HepG2 (cell line): Measurements from ENCODE around the gene PRMT5. TPM values are rescaled to one million over a fixed set of nuclear protein-coding genes. Genes with fewer than 3 reads are reported as not detected.

Experiments used
- ARNT ChIP-seq: fragments of 450-650 bp; IDR thresholded peaks from 2 replicates; pipeline ENCODE4 v1.6.1; 2017
- CENPX ChIP-seq: sonication (generic); formaldehyde crosslinking; IDR thresholded peaks from 2 replicates; pipeline ENCODE4 v1.9.0; 2021; ENCODE audit warnings: mild to moderate bottlenecking, missing genetic modification reagents, moderate library complexity
- ETV6 ChIP-seq: sonication (generic); formaldehyde crosslinking; conservative IDR thresholded peaks from 2 replicates; pipeline ENCODE4 v1.4.0; 2020; ENCODE audit warnings: missing genetic modification reagents
- HNF4A ChIP-seq: sonication (generic); formaldehyde crosslinking; IDR thresholded peaks from 2 replicates; pipeline ENCODE4 v1.4.0; 2020; ENCODE audit warnings: missing genetic modification reagents
- JUND ChIP-seq: sonication (generic); formaldehyde crosslinking; IDR thresholded peaks from 2 replicates; pipeline ENCODE4 v1.8.0; 2022; ENCODE audit warnings: mild to moderate bottlenecking, missing genetic modification reagents
- NFE2L2 ChIP-seq: fragments of 150-350 bp; IDR thresholded peaks from 2 replicates; pipeline ENCODE4 v1.6.1; 2014; ENCODE audit warnings: low read length
- NFKB2 ChIP-seq: sonication (generic); formaldehyde crosslinking; IDR thresholded peaks from 2 replicates; pipeline ENCODE4 v1.4.0; 2020; ENCODE audit warnings: missing genetic modification reagents, borderline replicate concordance
- NFYC ChIP-seq: IDR thresholded peaks from 2 replicates; pipeline ENCODE4 v1.6.1; 2016; ENCODE audit warnings: missing genetic modification reagents, missing compliant biosample characterization
- NR3C1 ChIP-seq: sonication (generic); formaldehyde crosslinking; IDR thresholded peaks from 2 replicates; pipeline ENCODE4 v1.4.0; 2020; ENCODE audit warnings: missing genetic modification reagents
- TOE1 ChIP-seq: sonication (generic); formaldehyde crosslinking; IDR thresholded peaks from 2 replicates; pipeline ENCODE4 v1.4.0; 2020; ENCODE audit warnings: mild to moderate bottlenecking, missing genetic modification reagents
- ZFP90 ChIP-seq: sonication (generic); formaldehyde crosslinking; IDR thresholded peaks from 2 replicates; pipeline ENCODE4 v1.8.0; 2022; ENCODE audit warnings: missing genetic modification reagents, mild to moderate bottlenecking, inconsistent platforms, borderline replicate concordance
- ZFY ChIP-seq: sonication (generic); formaldehyde crosslinking; IDR thresholded peaks from 2 replicates; pipeline ENCODE4 v1.4.0; 2020; ENCODE audit warnings: missing genetic modification reagents
- ZNF235 ChIP-seq: sonication (generic); formaldehyde crosslinking; IDR thresholded peaks from 2 replicates; pipeline ENCODE4 v1.8.1; 2023; ENCODE audit warnings: mild to moderate bottlenecking, missing genetic modification reagents, borderline replicate concordance
- ZNF30 ChIP-seq: sonication (generic); formaldehyde crosslinking; IDR thresholded peaks from 2 replicates; pipeline ENCODE4 v1.5.0; 2020; ENCODE audit warnings: mild to moderate bottlenecking, missing genetic modification reagents
- ZNF33A ChIP-seq: sonication (generic); formaldehyde crosslinking; IDR thresholded peaks from 2 replicates; pipeline ENCODE4 v1.5.1; 2020; ENCODE audit warnings: missing genetic modification reagents, mild to moderate bottlenecking, moderate library complexity, borderline replicate concordance
- ZNF34 ChIP-seq: sonication (generic); formaldehyde crosslinking; IDR thresholded peaks from 2 replicates; pipeline ENCODE4 v1.4.0; 2020; ENCODE audit warnings: mild to moderate bottlenecking, missing genetic modification reagents, borderline replicate concordance
- ZNF343 ChIP-seq: sonication (generic); formaldehyde crosslinking; IDR thresholded peaks from 2 replicates; pipeline ENCODE4 v1.4.0; 2020; ENCODE audit warnings: mild to moderate bottlenecking, missing genetic modification reagents
- ZNF549 ChIP-seq: sonication (generic); formaldehyde crosslinking; IDR thresholded peaks from 2 replicates; pipeline ENCODE4 v1.5.0; 2020; ENCODE audit warnings: missing genetic modification reagents
- ZNF615 ChIP-seq: sonication (generic); formaldehyde crosslinking; IDR thresholded peaks from 2 replicates; pipeline ENCODE4 v1.5.0; 2020; ENCODE audit warnings: mild to moderate bottlenecking, missing genetic modification reagents, borderline replicate concordance
- ZNF704 ChIP-seq: sonication (generic); formaldehyde crosslinking; IDR thresholded peaks from 2 replicates; pipeline ENCODE4 v1.8.1; 2023; ENCODE audit warnings: mild to moderate bottlenecking, inconsistent platforms, moderate library complexity, missing genetic modification reagents, borderline replicate concordance
- ZNF784 ChIP-seq: sonication (generic); formaldehyde crosslinking; IDR thresholded peaks from 2 replicates; pipeline ENCODE4 v1.5.1; 2020; ENCODE audit warnings: missing genetic modification reagents, mild to moderate bottlenecking, borderline replicate concordance
- ZNF800 ChIP-seq: sonication (generic); formaldehyde crosslinking; IDR thresholded peaks from 2 replicates; pipeline ENCODE4 v1.4.0; 2020; ENCODE audit warnings: missing genetic modification reagents
- polyA plus RNA-seq, 8 experiments: library from polyadenylated mRNA; depleted of rRNA in 3 of 8; stranded (reverse) in 7 of 8; unstranded in 1 of 8; fragments of >200 nt; fragmentation: Illumina TruSeq in 4 of 8; extraction: Trizol in 4 of 8; gene quantifications; 2 replicates each; pipeline versions ENCODE4 v1.2.1 to v1.2.3, GENCODE V29; 2011 to 2016; ENCODE audit warnings: low read depth in 4 of 8, missing spikeins in 1 of 8, mixed read lengths in 1 of 8; ENCODE audit not compliant: insufficient read depth in 1 of 8
- total RNA-seq, 5 experiments: library from RNA; depleted of rRNA; stranded (reverse); fragments of >200 nt; fragmentation: Illumina TruSeq; extraction: Trizol; gene quantifications; 2 replicates each; pipeline ENCODE4 v1.2.3, GENCODE V29; 2016; ENCODE audit warnings: low read depth in 1 of 5
- TF ChIP-seq, protein P1 (sequence below): sonication (generic); formaldehyde crosslinking; IDR thresholded peaks from 2 replicates; pipeline ENCODE4 v1.5.0; 2020; ENCODE audit warnings: mild to moderate bottlenecking, missing genetic modification reagents, borderline replicate concordance

PRMT5 gene
- total and polyA plus RNA-seq, 2 of the 13 experiments (the other 11 are each of a cell fraction or from before 2014, with no cell fraction given) = 210 to 354 TPM

GRCh38 chr14:22977684-22978486 lies 48.7 kb upstream of the PRMT5 start (continued):
- 0 out of 2 replicates have a peak, but pooled peaks have one; percentile 24 for TF ChIP-seq ZNF704
- peak; percentile 65; the same call in 1 of the 2 replicates for TF ChIP-seq ZNF343 (CRISPR knock-in tag)
- no peak for TF ChIP-seq ZNF800 (CRISPR knock-in tag)
- TF ChIP-seq ZNF784 (CRISPR knock-in tag) = peak; percentile 78; the same call in 1 of the 2 replicates
- TF ChIP-seq HNF4A (CRISPR knock-in tag) = no peak
- TF ChIP-seq ARNT = no peak
- no peak for TF ChIP-seq NR3C1 (CRISPR knock-in tag)
- TF ChIP-seq ZNF30 (CRISPR knock-in tag) = no peak
- TF ChIP-seq CENPX (CRISPR knock-in tag) = no peak
- peak; percentile 76 for TF ChIP-seq ZNF34 (CRISPR knock-in tag)
- TF ChIP-seq NFE2L2 = peak; percentile 5; the same call in 1 of the 2 replicates
- no peak for TF ChIP-seq ZNF549 (CRISPR knock-in tag)
- no peak for TF ChIP-seq ZNF33A (CRISPR knock-in tag)
- no peak; the same call in 1 of the 2 replicates for TF ChIP-seq ETV6 (CRISPR knock-in tag)
- TF ChIP-seq NFKB2 (CRISPR knock-in tag) = no peak
- no peak for TF ChIP-seq ZFY (CRISPR knock-in tag)
- TF ChIP-seq JUND = no peak
- no peak for TF ChIP-seq ZFP90 (CRISPR knock-in tag)
- TF ChIP-seq, protein P1, sequence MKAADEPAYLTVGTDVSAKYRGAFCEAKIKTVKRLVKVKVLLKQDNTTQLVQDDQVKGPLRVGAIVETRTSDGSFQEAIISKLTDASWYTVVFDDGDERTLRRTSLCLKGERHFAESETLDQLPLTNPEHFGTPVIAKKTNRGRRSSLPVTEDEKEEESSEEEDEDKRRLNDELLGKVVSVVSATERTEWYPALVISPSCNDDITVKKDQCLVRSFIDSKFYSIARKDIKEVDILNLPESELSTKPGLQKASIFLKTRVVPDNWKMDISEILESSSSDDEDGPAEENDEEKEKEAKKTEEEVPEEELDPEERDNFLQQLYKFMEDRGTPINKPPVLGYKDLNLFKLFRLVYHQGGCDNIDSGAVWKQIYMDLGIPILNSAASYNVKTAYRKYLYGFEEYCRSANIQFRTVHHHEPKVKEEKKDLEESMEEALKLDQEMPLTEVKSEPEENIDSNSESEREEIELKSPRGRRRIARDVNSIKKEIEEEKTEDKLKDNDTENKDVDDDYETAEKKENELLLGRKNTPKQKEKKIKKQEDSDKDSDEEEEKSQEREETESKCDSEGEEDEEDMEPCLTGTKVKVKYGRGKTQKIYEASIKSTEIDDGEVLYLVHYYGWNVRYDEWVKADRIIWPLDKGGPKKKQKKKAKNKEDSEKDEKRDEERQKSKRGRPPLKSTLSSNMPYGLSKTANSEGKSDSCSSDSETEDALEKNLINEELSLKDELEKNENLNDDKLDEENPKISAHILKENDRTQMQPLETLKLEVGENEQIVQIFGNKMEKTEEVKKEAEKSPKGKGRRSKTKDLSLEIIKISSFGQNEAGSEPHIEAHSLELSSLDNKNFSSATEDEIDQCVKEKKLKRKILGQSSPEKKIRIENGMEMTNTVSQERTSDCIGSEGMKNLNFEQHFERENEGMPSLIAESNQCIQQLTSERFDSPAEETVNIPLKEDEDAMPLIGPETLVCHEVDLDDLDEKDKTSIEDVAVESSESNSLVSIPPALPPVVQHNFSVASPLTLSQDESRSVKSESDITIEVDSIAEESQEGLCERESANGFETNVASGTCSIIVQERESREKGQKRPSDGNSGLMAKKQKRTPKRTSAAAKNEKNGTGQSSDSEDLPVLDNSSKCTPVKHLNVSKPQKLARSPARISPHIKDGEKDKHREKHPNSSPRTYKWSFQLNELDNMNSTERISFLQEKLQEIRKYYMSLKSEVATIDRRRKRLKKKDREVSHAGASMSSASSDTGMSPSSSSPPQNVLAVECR (CRISPR knock-in tag) = no peak
- TF ChIP-seq ZNF235 (CRISPR knock-in tag) = no peak
- no peak; the same call in 1 of the 2 replicates for TF ChIP-seq NFYC (CRISPR knock-in tag)
- no peak for TF ChIP-seq ZNF615 (CRISPR knock-in tag)
- no peak for TF ChIP-seq TOE1 (CRISPR knock-in tag)
